Activated CD4-positive, alpha-beta memory T cell treated with anti-CD3 and anti-CD28 coated beads, Interleukin-2, amount 10 ng/mL, durations not matched to agents 7 days and 5 days (primary cell): ENCODE results near the gene MELTF. TPM values are rescaled to one million over a fixed set of nuclear protein-coding genes. Genes with fewer than 3 reads are reported as not detected.
"Not testable (repeated sequence)": the region's sequence is repeated elsewhere in the genome, so short reads cannot be mapped to it uniquely, and the experiment has no call there.

Experiments used
- CTCF ChIA-PET: fragments of 350-600 bp; sonication (Branson Sonifier 250); formaldehyde crosslinking; loops from one replicate; lab custom pipeline; 2021; ENCODE audit warnings: antibody characterized with exemption, inconsistent platforms; lab: Charles Lee
- POLR2A ChIA-PET: fragments of 350-600 bp; sonication (Branson Sonifier 250); formaldehyde crosslinking; loops from one replicate; lab custom pipeline; 2021; ENCODE audit warnings: antibody characterized with exemption; lab: Charles Lee
- DNase-seq: peaks from one replicate; pipeline ENCODE4 v3.0.0-alpha.2; 2020
- H3K27ac Mint-ChIP-seq: one replicate; pipeline ENCODE4 v1.8.0; 2021; ENCODE audit warnings: mild to moderate bottlenecking, mixed read lengths
- H3K27me3 Mint-ChIP-seq: one replicate; pipeline ENCODE4 v1.8.0; 2021; ENCODE audit warnings: mixed read lengths
- H3K36me3 Mint-ChIP-seq: one replicate; pipeline ENCODE4 v1.8.0; 2021; ENCODE audit warnings: low read depth, mixed read lengths
- H3K4me1 Mint-ChIP-seq: one replicate; pipeline ENCODE4 v1.8.0; 2021; ENCODE audit warnings: mixed read lengths
- H3K4me3 Mint-ChIP-seq: one replicate; pipeline ENCODE4 v1.8.0; 2021; ENCODE audit warnings: mild to moderate bottlenecking, mixed read lengths
- H3K9me3 Mint-ChIP-seq: one replicate; pipeline ENCODE4 v1.8.0; 2021; ENCODE audit warnings: mixed read lengths
- total RNA-seq, 2 experiments: library from RNA; stranded (reverse); gene quantifications; one replicate each; pipeline ENCODE4 v1.2.3, GENCODE V29; 2021

Gene MELTF
- total RNA-seq, 2 experiments from 2014 or later: 5.1 to 6.1 TPM

DNA sequence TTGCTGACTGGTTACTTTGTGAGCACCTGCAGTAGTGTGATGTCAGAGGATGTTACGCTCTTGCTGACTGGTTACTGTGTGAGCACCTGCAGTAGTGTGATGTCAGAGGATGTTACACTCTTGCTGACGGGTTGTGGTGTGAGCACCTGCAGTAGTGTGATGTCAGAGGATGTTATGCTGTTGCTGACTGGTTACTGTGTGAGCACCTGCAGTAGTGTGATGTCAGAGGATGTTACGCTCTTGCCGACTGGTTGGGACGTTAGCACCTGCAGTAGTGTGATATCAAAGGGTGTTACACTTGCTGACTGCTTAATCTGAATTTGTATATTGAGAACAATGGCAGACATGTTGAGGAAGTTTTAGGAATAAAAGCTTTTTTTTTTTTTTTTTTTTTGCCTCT lies 5.2 kb upstream of the MELTF start:
- Mint-ChIP-seq H3K9me3 (peaks cover 10% of the 10 kb centered on the region), H3K4me1 (peaks cover 19% of the 10 kb centered on the region)
- POLR2A ChIA-PET, DNase-seq, H3K27me3 Mint-ChIP-seq, H3K4me3 Mint-ChIP-seq, H3K36me3 Mint-ChIP-seq, H3K27ac Mint-ChIP-seq: not testable (repeated sequence)
- CTCF ChIA-PET: interaction anchor here (0.6 to 1.3 kb wide), 2 partner anchors 11 to 12 kb away, joined by 6 to 7 read pairs; no protein-coding TSS in a partner anchor

DNA sequence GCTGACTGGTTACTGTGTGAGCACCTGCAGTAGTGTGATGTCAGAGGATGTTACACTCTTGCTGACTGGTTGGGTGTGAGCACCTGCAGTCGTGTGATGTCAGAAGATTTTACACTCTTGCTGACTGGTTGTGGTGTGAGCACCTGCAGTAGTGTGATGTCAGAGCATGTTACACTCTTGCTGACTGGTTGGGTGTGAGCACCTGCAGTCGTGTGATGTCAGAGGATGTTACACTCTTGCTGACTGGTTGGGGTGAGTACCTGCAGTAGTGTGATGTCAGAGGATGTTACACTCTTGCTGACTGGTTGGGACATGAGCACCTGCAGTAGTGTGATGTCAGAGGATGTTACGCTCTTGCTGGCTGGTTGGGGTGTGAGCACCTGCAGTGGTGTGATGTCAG lies 4.1 kb upstream of the MELTF start:
- H3K27ac Mint-ChIP-seq, POLR2A ChIA-PET, DNase-seq, H3K4me3 Mint-ChIP-seq, H3K27me3 Mint-ChIP-seq, CTCF ChIA-PET, H3K36me3 Mint-ChIP-seq: not testable (repeated sequence)
- H3K4me1 Mint-ChIP-seq: peaks cover 23% of the 10 kb centered on the region
- peaks cover 10% of the 10 kb centered on the region for H3K9me3 Mint-ChIP-seq

- ChIA-PET POLR2A (interaction anchor here (1.0 to 3.6 kb wide), 3 partner anchors 8 to 503 kb away, joined by 3 to 21 read pairs (median 5); no protein-coding TSS in a partner anchor), CTCF (interaction anchor here (1.1 to 4.9 kb wide), 3 partner anchors 11 to 151 kb away, joined by 3 to 58 read pairs (median 18); no protein-coding TSS in a partner anchor)
- Mint-ChIP-seq H3K27ac (peak overlapping the region; percentile 44), H3K9me3 (peaks cover 10% of the 10 kb centered on the region), H3K36me3 (peaks cover 2% of the 10 kb centered on the region), H3K4me1 (peaks cover 27% of the 10 kb centered on the region), H3K27me3 (peaks cover 7% of the 10 kb centered on the region), H3K4me3 (peak overlapping the region; percentile 18)
- no peak for DNase-seq
These were observed 2.0 kb upstream of the MELTF start for GRCh38 chr3:197031315-197032285.

DNA sequence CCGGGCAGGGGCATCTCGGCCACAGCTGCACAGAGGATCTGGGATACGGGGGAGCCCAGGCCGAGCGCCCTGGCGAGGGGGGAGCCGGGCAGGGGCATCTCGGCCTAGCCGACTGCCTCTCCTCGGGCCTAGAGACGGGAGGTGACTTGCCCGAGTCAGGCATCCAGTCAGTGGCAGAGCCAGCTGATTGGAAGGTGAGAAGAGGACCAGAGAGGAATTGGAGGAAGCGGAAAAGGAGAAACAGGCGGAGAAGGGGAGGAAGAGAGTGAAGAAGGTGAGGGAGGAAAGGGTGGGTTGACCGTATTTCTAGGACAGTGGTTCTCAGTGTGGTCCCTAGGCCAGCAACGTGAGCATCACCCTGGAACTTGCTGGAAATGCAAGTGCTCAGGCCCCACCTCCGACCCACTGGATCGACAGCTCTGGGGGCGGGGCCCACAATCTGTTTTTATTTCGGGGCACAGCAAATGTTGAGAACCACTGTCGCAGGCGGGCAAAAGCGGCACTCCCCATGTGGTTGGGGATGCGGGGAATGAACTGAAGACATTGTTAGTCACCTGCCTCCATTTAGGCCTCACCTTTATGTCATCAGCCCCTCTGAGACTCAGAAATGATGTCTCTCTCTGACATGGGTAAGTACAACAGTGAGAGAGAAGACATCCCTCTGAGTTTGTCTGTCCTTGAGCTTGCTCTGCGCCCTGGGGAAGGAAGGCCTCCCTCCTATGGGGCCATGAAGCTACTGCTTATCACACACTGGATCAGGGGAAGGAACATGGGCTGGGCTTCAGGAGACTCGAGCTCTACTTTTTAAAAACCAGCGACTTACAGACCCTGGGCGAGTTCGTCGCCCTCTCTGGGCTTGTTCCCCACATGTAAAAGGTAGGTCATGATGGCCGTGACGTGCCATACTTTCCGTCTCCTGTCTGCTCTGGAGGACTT lies 1.0 kb upstream of the MELTF start:
- DNase-seq: no peak
- Mint-ChIP-seq H3K4me1 (peaks cover 27% of the 10 kb centered on the region), H3K27ac (peak overlapping the region; percentile 38), H3K36me3 (peaks cover 2% of the 10 kb centered on the region), H3K27me3 (peaks cover 4% of the 10 kb centered on the region), H3K4me3 (peak overlapping the region; percentile 18), H3K9me3 (peaks cover 10% of the 10 kb centered on the region)
- POLR2A ChIA-PET: interaction anchor here (1.2 to 3.6 kb wide), 2 partner anchors 28 to 502 kb away, joined by 3 to 21 read pairs; no protein-coding TSS in a partner anchor
- CTCF ChIA-PET: interaction anchor here (0.6 to 4.9 kb wide), 13 partner anchors 9 to 194 kb away, joined by 3 to 58 read pairs (median 3); no protein-coding TSS in a partner anchor

- H3K27me3 Mint-ChIP-seq: peaks cover 5% of the 10 kb centered on the region
- H3K36me3 Mint-ChIP-seq: no peaks in the 10 kb centered on the region
- peaks cover 27% of the 10 kb centered on the region for H3K4me1 Mint-ChIP-seq
- POLR2A ChIA-PET: interaction anchor here (1.0 to 3.6 kb wide), 4 partner anchors 10 to 762 kb away, joined by 3 to 21 read pairs (median 4); partner anchors contain the start of genes LRCH3 and SENP5
- peaks cover 8% of the 10 kb centered on the region for H3K9me3 Mint-ChIP-seq
- CTCF ChIA-PET: interaction anchor here (0.8 to 4.9 kb wide), 15 partner anchors 8 to 273 kb away, joined by 3 to 58 read pairs (median 3); partner anchors contain the start of gene SENP5
- H3K4me3 Mint-ChIP-seq: peak overlapping the region; percentile 67
- H3K27ac Mint-ChIP-seq: no peak overlapping the region
- DNase-seq: no peak
These were observed 698 bp downstream of the MELTF start for GRCh38 chr3:197028728-197029510.

DNA sequence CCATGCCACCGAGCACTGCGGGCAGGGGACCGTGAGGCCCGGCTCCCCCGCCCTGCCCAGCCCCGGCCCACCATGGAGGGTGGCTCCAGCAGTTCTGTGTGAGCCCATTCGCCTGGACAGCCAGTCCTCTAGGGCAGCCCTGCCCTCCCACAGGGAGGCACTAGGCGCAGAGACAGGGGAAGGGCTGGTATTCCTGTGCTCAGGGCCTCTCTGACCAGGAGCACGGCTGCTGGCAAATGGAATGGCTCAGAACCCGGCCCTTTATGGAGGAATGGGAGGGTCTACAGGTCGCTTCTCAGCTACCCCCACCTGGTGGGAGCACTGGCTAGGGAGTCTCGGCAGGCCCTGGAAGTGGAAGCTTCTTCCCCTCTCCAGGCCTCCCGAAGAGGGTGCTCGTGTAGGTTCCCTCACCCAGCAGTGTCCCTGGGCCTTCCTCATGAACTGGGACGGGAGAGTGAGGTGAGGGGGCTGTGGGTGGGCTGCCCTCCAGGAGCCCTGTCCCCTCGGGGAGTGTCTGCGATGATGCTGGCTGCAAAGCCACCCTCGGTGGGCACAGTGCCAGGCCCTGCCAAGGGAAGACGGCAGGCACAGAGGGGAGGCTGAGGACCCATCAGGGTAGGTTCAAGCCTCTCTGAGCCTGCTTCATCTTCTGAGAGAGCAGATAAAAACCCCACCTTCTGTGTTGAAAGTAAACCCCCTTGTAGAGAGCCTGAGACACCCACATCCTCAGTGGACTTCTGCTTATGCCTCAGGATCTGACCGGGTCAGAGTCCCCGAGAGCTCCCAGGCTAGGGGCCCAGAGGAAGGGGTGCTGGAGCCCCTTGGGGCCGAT lies 1.5 kb downstream of the MELTF start:
- ChIA-PET POLR2A (interaction anchor here (1.1 to 3.6 kb wide), 3 partner anchors 25 to 160 kb away, joined by 3 to 21 read pairs (median 5); partner anchors contain the start of gene SENP5), CTCF (interaction anchor here (0.6 to 4.9 kb wide), 3 partner anchors 15 to 582 kb away, joined by 3 to 58 read pairs (median 3); no protein-coding TSS in a partner anchor)
- H3K4me3 Mint-ChIP-seq: peak overlapping the region; percentile 67
- peaks cover 35% of the 10 kb centered on the region for H3K4me1 Mint-ChIP-seq
- no peak for DNase-seq
- H3K27ac Mint-ChIP-seq: no peak overlapping the region
- peaks cover 9% of the 10 kb centered on the region for H3K27me3 Mint-ChIP-seq
- no peaks in the 10 kb centered on the region for H3K36me3 Mint-ChIP-seq
- peaks cover 1% of the 10 kb centered on the region for H3K9me3 Mint-ChIP-seq

DNA sequence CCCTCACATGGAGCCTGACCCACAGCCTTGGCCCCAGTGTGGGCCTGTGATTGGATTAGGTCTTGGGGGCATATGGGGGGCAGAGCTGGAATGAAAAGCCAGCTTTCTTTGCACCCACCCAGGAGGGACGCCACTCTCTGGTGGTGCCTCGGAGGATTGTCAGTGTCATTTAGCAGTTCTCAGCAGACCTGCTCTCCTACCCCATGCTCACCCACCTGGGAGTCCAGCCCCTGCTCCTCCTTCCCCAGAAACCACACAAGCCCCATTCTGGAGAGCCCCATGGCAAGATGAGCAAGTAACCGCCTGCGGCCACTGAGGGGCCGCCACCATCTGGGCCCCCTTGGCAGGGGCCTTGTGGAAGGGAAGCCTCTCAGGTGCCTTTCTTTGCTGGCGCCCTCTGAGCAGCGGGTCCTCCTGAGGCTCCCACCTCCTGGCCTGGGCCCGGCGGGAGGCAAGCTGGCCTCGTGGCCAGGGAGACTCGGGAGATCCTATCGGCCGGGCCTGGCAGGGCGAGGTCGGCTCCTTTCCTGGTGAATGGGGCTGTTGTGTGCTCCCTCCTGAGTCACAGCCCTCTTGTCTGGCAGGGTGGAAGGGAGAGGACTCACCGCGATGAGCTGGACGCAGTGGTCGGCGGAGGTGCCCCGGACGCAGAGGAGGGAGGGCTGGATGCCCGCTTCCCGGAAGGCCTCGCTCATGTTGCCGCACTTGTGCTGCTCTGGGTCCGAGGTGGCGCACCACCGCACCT lies 2.3 kb downstream of the MELTF start:
- peaks cover 39% of the 10 kb centered on the region for H3K4me1 Mint-ChIP-seq
- no peak overlapping the region for H3K4me3 Mint-ChIP-seq
- peak; percentile 15 for DNase-seq
- H3K27me3 Mint-ChIP-seq: peaks cover 12% of the 10 kb centered on the region
- no peak overlapping the region for H3K27ac Mint-ChIP-seq
- no peaks in the 10 kb centered on the region for H3K36me3 Mint-ChIP-seq
- ChIA-PET CTCF (interaction anchor here (0.6 to 4.9 kb wide), 2 partner anchors 15 to 583 kb away, joined by 3 to 58 read pairs; no protein-coding TSS in a partner anchor), POLR2A (interaction anchor here (1.1 kb wide), 1 partner anchor 24 kb away, joined by 3 read pairs; no protein-coding TSS in a partner anchor)
- no peaks in the 10 kb centered on the region for H3K9me3 Mint-ChIP-seq

- no peaks in the 10 kb centered on the region for H3K9me3 Mint-ChIP-seq
- ChIA-PET CTCF (no interaction called here), POLR2A (interaction anchor here (0.7 kb wide), 1 partner anchor 24 kb away, joined by 3 read pairs; no protein-coding TSS in a partner anchor)
- H3K27ac Mint-ChIP-seq: no peak overlapping the region
- peak; percentile 13 for DNase-seq
- H3K36me3 Mint-ChIP-seq: no peaks in the 10 kb centered on the region
- H3K27me3 Mint-ChIP-seq: peaks cover 15% of the 10 kb centered on the region
- peaks cover 32% of the 10 kb centered on the region for H3K4me1 Mint-ChIP-seq
- no peak overlapping the region for H3K4me3 Mint-ChIP-seq
These were observed 3.1 kb downstream of the MELTF start for GRCh38 chr3:197026481-197026866.

GRCh38 chr3:197025736-197026480 lies 3.7 kb downstream of the MELTF start:
- no peak overlapping the region for H3K4me3 Mint-ChIP-seq
- CTCF ChIA-PET: no interaction called here
- H3K4me1 Mint-ChIP-seq: peaks cover 27% of the 10 kb centered on the region
- H3K27ac Mint-ChIP-seq: no peak overlapping the region
- POLR2A ChIA-PET: interaction anchor here (0.7 kb wide), 1 partner anchor 23 kb away, joined by 3 read pairs; no protein-coding TSS in a partner anchor
- H3K27me3 Mint-ChIP-seq: peaks cover 16% of the 10 kb centered on the region
- no peaks in the 10 kb centered on the region for H3K9me3 Mint-ChIP-seq
- no peaks in the 10 kb centered on the region for H3K36me3 Mint-ChIP-seq
- peak; percentile 14 for DNase-seq
